ENCODE measurements around the gene MYDGF. TPM values are rescaled to one million over a fixed set of nuclear protein-coding genes. Genes with fewer than 3 reads are reported as not detected.
A peak's percentile ranks its signal among the peaks of the same experiment; 100 is the strongest.
"Not testable (repeated sequence)": the region's sequence is repeated elsewhere in the genome, so short reads cannot be mapped to it uniquely, and the experiment has no call there.

The MYDGF gene
- total RNA-seq, 2 experiments from 2014 or later = 73.3 to 77.3 TPM

GRCh38 chr19:4682417-4683200, 12.5 kb upstream of the MYDGF start:
- POLR2A ChIA-PET = no interaction called here
- intact Hi-C loops (cut with micrococcal nuclease; ENCODE audit: unreplicated experiment) = no loop called here
- no peaks in the 10 kb centered on the region for H3K9me3 ChIP-seq (ENCODE audit: low read length)
- CTCF ChIA-PET (ENCODE audit: unreplicated experiment) = no interaction called here
- no peak overlapping the region for H3K4me2 ChIP-seq (ENCODE audit: low read length)
- H3K9me2 ChIP-seq (ENCODE audit: insufficient read depth, low read length) = no peaks in the 10 kb centered on the region
- H3K27ac ChIP-seq (ENCODE audit: low read depth, low read length, poor library complexity, severe bottlenecking) = no peak overlapping the region
- no peaks in the 10 kb centered on the region for H3K79me2 ChIP-seq (ENCODE audit: insufficient read depth, low read depth, low read length)
- no TSS peak for BruUV-seq (replicated peaks)
- no peaks in the 10 kb centered on the region for H4K20me1 ChIP-seq (ENCODE audit: insufficient read depth, low read length)
- DNase-seq (ENCODE audit: low spot score) = no peak
- no peak overlapping the region for H2AFZ ChIP-seq (ENCODE audit: low read length)
- TF ChIP-seq CTCF (conservative IDR thresholded peaks at IDR 0.05; ENCODE audit: low read length) = no peak
- no peak for TF ChIP-seq EZH2phosphoT487 (IDR thresholded peaks at IDR 0.05; ENCODE audit: borderline replicate concordance, low read depth, low read length)
- H3K4me1 ChIP-seq (ENCODE audit: insufficient read depth, low read length, poor library complexity, severe bottlenecking) = no peaks in the 10 kb centered on the region
- no peak overlapping the region for H3K4me3 ChIP-seq (ENCODE audit: low read depth, low read length, poor library complexity, severe bottlenecking)
- H3K36me3 ChIP-seq (ENCODE audit: insufficient read depth, low read length) = peaks cover 42% of the 10 kb centered on the region

- BruUV-seq (replicated peaks); H3K9me2 ChIP-seq (ENCODE audit: insufficient read depth, low read length); DNase-seq (ENCODE audit: low spot score); H3K27ac ChIP-seq (ENCODE audit: low read depth, low read length, poor library complexity, severe bottlenecking); CTCF ChIA-PET (ENCODE audit: unreplicated experiment); H3K9me3 ChIP-seq (ENCODE audit: low read length); intact Hi-C loops (cut with micrococcal nuclease; ENCODE audit: unreplicated experiment); H4K20me1 ChIP-seq (ENCODE audit: insufficient read depth, low read length); H2AFZ ChIP-seq (ENCODE audit: low read length); H3K4me1 ChIP-seq (ENCODE audit: insufficient read depth, low read length, poor library complexity, severe bottlenecking); H3K4me2 ChIP-seq (ENCODE audit: low read length); H3K79me2 ChIP-seq (ENCODE audit: insufficient read depth, low read depth, low read length); H3K4me3 ChIP-seq (ENCODE audit: low read depth, low read length, poor library complexity, severe bottlenecking): not testable (repeated sequence)
- POLR2A ChIA-PET = interaction anchor here (0.6 kb wide), 2 partner anchors 111 to 156 kb away, joined by 3 read pairs; no protein-coding TSS in a partner anchor
- H3K36me3 ChIP-seq (ENCODE audit: insufficient read depth, low read length) = peaks cover 40% of the 10 kb centered on the region
Measured at GRCh38 chr19:4680021-4680420, 9.9 kb upstream of the MYDGF start.

GRCh38 chr19:4678881-4679790, 9.0 kb upstream of the MYDGF start:
- Histone ChIP-seq H2AFZ (ENCODE audit: low read length) (no peak overlapping the region), H3K79me2 (ENCODE audit: insufficient read depth, low read depth, low read length) (no peaks in the 10 kb centered on the region), H3K9me3 (ENCODE audit: low read length) (no peaks in the 10 kb centered on the region), H3K4me3 (ENCODE audit: low read depth, low read length, poor library complexity, severe bottlenecking) (no peak overlapping the region), H3K9me2 (ENCODE audit: insufficient read depth, low read length) (no peaks in the 10 kb centered on the region), H4K20me1 (ENCODE audit: insufficient read depth, low read length) (no peaks in the 10 kb centered on the region), H3K36me3 (ENCODE audit: insufficient read depth, low read length) (peaks cover 35% of the 10 kb centered on the region), H3K27ac (ENCODE audit: low read depth, low read length, poor library complexity, severe bottlenecking) (no peak overlapping the region), H3K4me1 (ENCODE audit: insufficient read depth, low read length, poor library complexity, severe bottlenecking) (no peaks in the 10 kb centered on the region), H3K4me2 (ENCODE audit: low read length) (no peak overlapping the region)
- ChIA-PET POLR2A (interaction anchor here (0.6 kb wide), 2 partner anchors 110 to 115 kb away, joined by 3 to 4 read pairs; no protein-coding TSS in a partner anchor), CTCF (ENCODE audit: unreplicated experiment) (interaction anchor here (0.6 kb wide), 1 partner anchor 159 kb away, joined by 11 read pairs; no protein-coding TSS in a partner anchor)
- intact Hi-C loops (cut with micrococcal nuclease; ENCODE audit: unreplicated experiment) = no loop called here
- TF ChIP-seq CTCF (conservative IDR thresholded peaks at IDR 0.05; ENCODE audit: low read length) (no peak), EZH2phosphoT487 (IDR thresholded peaks at IDR 0.05; ENCODE audit: borderline replicate concordance, low read depth, low read length) (no peak)
- DNase-seq (ENCODE audit: low spot score) = peak; percentile 19
- BruUV-seq (replicated peaks) = no TSS peak
